Erythroblast (primary cell): ENCODE results near the gene SPARC.

Source experiments
- GATA1 ChIP-seq: IDR thresholded peaks from 2 replicates; pipeline ENCODE4 v1.6.1; 2011; ENCODE audit warnings: low read depth, mild to moderate bottlenecking, control low read depth, low read length, moderate library complexity
- POLR2A ChIP-seq: IDR thresholded peaks from 2 replicates; pipeline ENCODE4 v1.6.1; 2011; ENCODE audit warnings: mild to moderate bottlenecking, low read length

- TF ChIP-seq POLR2A (no peak), GATA1 (no peak)
Observed at GRCh38 chr5:151685749-151686673, 704 bp downstream of the SPARC start.
